Peyer's patch (tissue), 4 donors: ENCODE data around the gene BMPER.

Source experiments
- CTCF ChIP-seq, 6 experiments: fragments of 450-650 bp in 4 of 6; fragments of 200-600 bp in 2 of 6; sonication (generic) in 1 of 6; IDR thresholded peaks; one replicate each; pipeline ENCODE4 v1.5.1; 2017 to 2019; ENCODE audit warnings: antibody characterized with exemption in 6 of 6, mild to moderate bottlenecking in 3 of 6, moderate library complexity in 1 of 6
- POLR2A ChIP-seq, 2 donors: fragments of 450-650 bp; IDR thresholded peaks; one replicate each; pipeline ENCODE4 v1.5.1; 2017; ENCODE audit warnings: antibody characterized with exemption in 2 of 2, mild to moderate bottlenecking in 2 of 2, moderate library complexity in 2 of 2

GRCh38 chr7:34145603-34146002, 240.3 kb downstream of the BMPER start:
- no peak for TF ChIP-seq POLR2A (IDR thresholded peaks at IDR 0.05)
- TF ChIP-seq CTCF (IDR thresholded peaks at IDR 0.05), result no peak
